Subcutaneous abdominal adipose tissue (tissue), 5 donors: ENCODE data around the gene DNAJC28.

Experiments used
- H3K27ac ChIP-seq: one replicate; pipeline ENCODE4 v1.7.0; 2013; ENCODE audit warnings: low read depth, mild to moderate bottlenecking, inconsistent platforms, low read length, moderate library complexity
- H3K27me3 ChIP-seq, 5 donors: one replicate each; pipeline ENCODE4 v1.7.0; 2013; ENCODE audit warnings: low read length in 5 of 5, inconsistent platforms in 1 of 5; ENCODE audit not compliant: control insufficient read depth in 5 of 5, insufficient read depth in 4 of 5
- H3K36me3 ChIP-seq, 5 donors: one replicate each; pipeline ENCODE4 v1.7.0; 2013; ENCODE audit warnings: low read length in 5 of 5; ENCODE audit not compliant: control insufficient read depth in 5 of 5, insufficient read depth in 5 of 5
- H3K4me1 ChIP-seq, 5 donors: one replicate each; pipeline ENCODE4 v1.7.0; 2013; ENCODE audit warnings: low read length in 5 of 5, mild to moderate bottlenecking in 3 of 5, moderate library complexity in 1 of 5; ENCODE audit not compliant: control insufficient read depth in 5 of 5, insufficient read depth in 5 of 5
- H3K4me3 ChIP-seq, 5 donors: one replicate each; pipeline ENCODE4 v1.7.0; 2013; ENCODE audit warnings: low read length in 5 of 5, low read depth in 1 of 5
- H3K9ac ChIP-seq, 5 donors: one replicate each; pipeline ENCODE4 v1.7.0; 2013; ENCODE audit warnings: low read length in 5 of 5, mild to moderate bottlenecking in 4 of 5, moderate library complexity in 3 of 5
- H3K9me3 ChIP-seq, 5 donors: one replicate each; pipeline ENCODE4 v1.7.0; 2013; ENCODE audit warnings: low read length in 5 of 5; ENCODE audit not compliant: control insufficient read depth in 5 of 5
- donor health status: healthy.
- donor health status: healthy.
- donor health status: healthy.
- donor health status: healthy.
- donor health status: healthy.

The DNAJC28 gene

DNA sequence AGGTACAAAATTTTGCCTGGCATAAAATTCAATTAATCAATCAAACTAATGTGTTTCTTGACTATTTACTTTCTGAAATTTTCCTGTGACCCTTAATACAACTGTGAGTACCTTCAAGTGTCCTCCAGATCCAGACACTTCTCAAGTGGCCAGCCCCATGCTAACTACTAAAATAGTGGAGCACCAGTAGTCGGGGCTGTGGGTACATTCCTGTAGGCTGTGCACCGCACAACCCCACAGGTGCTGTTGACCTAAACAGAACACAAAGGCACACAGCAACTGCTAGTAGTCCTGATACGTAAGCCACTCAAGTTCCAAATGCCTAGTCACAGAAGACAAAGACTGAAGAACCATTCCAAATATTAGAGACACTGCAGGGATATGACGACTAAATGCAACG lies 48.3 kb downstream of the DNAJC28 start:
- no peaks in the 10 kb centered on the region for H3K9me3 ChIP-seq
- peaks cover 0 to 21% (median 12%) of the 10 kb centered on the region in 5 donors for H3K36me3 ChIP-seq
- H3K4me1 ChIP-seq: peaks cover 0 to 8% (median 5%) of the 10 kb centered on the region in 5 donors
- H3K4me3 ChIP-seq: no peak overlapping the region
- no peaks in the 10 kb centered on the region for H3K27me3 ChIP-seq
- H3K9ac ChIP-seq: no peak overlapping the region
- H3K27ac ChIP-seq: no peak overlapping the region

DNA sequence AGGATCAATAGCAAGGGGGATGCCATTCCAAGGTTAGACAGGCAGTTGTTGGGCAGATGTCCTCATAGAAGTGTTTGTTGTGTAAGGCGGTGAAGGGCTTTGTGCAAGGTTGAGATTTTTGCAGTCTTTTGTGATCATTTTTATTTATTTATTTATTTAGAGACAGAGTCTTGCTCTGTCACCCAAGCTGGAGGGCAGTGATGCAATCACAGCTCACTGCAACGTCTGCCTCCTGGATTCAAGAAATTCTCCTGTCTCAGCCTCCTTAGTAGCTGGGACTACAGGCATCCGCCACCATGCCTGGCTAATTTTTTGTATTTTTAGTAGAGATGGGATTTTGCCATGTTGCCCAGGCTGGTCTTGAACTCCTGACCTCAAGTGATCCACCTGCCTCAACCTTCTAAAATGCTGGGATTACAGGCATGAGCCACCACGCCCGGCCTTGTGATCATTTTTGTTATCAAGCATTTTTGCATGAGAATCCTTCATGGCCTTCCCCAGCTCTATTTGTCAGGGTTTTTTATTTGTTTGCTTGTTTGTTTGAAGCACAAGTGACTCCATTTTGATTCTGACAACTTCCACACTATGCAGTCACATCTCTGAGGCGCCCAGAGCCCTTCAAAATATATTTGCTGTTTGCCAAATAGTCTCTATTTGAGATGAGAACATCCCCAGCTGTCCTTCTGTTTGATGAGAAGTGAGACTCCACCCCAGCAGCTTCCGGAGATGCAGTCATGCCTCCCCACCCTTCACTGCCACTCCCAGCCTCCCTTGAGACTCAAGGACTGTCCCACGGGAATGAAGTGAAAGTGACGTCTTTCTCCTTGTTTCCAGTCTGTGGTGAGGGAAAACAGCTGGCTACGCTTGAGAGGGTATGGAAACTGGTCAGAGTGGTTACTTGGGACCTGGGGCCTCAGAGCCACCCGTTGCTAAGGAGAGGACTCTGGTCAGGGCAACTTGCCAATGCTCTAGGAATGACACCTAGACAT lies 49.7 kb downstream of the DNAJC28 start:
- Histone ChIP-seq H3K9me3 (no peaks in the 10 kb centered on the region), H3K36me3 (peaks cover 0 to 26% (median 22%) of the 10 kb centered on the region in 5 donors), H3K4me3 (no peak overlapping the region), H3K27ac (no peak overlapping the region), H3K4me1 (peaks cover 0 to 8% (median 5%) of the 10 kb centered on the region in 5 donors), H3K27me3 (no peaks in the 10 kb centered on the region), H3K9ac (peak overlapping the region in 1 of 5 donors; percentile 59)
